HG03175 (cell line): ENCODE measurements around the gene CCNY.
A peak's percentile ranks its signal among the peaks of the same experiment; 100 is the strongest.

Experiments used
- ATAC-seq: cut with Tn5 transposase; IDR thresholded peaks from one replicate; pipeline ENCODE4 v1.9.1; 2021; ENCODE audit warnings: mild to moderate bottlenecking, moderate library complexity; ENCODE audit not compliant: unreplicated experiment

The CCNY gene

GRCh38 chr10:35379226-35380137 lies 43.2 kb downstream of the CCNY start:
- ATAC-seq = peak; percentile 82

- ATAC-seq = no peak
Measured at GRCh38 chr10:35382096-35382495, 45.8 kb downstream of the CCNY start.

GRCh38 chr10:35384265-35384868 lies 48.1 kb downstream of the CCNY start:
- no peak for ATAC-seq

- ATAC-seq = no peak
Measured at GRCh38 chr10:35386594-35387174, 50.4 kb downstream of the CCNY start.

GRCh38 chr10:35387768-35388167 lies 51.5 kb downstream of the CCNY start:
- ATAC-seq = no peak

- no peak for ATAC-seq
Measured at GRCh38 chr10:35388197-35388596, 51.9 kb downstream of the CCNY start.

- ATAC-seq = no peak
Measured at GRCh38 chr10:35388682-35389081, 52.4 kb downstream of the CCNY start.

- no peak for ATAC-seq
Measured at GRCh38 chr10:35390161-35390840, 54.0 kb downstream of the CCNY start.

- no peak for ATAC-seq
Measured at GRCh38 chr10:35390843-35391152, 54.5 kb downstream of the CCNY start.

GRCh38 chr10:35391153-35391953 lies 55.0 kb downstream of the CCNY start:
- ATAC-seq = no peak

- no peak for ATAC-seq
Measured at GRCh38 chr10:35391954-35392262, 55.6 kb downstream of the CCNY start.

- no peak for ATAC-seq
Measured at GRCh38 chr10:35392482-35393228, 56.3 kb downstream of the CCNY start.

GRCh38 chr10:35394411-35394851 lies 58.1 kb downstream of the CCNY start:
- no peak for ATAC-seq

- no peak for ATAC-seq
Measured at GRCh38 chr10:35394934-35395333, 58.6 kb downstream of the CCNY start.

GRCh38 chr10:35396560-35397434 lies 60.5 kb downstream of the CCNY start:
- ATAC-seq = no peak

GRCh38 chr10:35397953-35398352 lies 61.6 kb downstream of the CCNY start:
- ATAC-seq = no peak

GRCh38 chr10:35398355-35398754 lies 62.0 kb downstream of the CCNY start:
- no peak for ATAC-seq

- ATAC-seq = no peak
Measured at GRCh38 chr10:35398908-35399307, 62.6 kb downstream of the CCNY start.

- ATAC-seq = no peak
Measured at GRCh38 chr10:35399414-35400009, 63.2 kb downstream of the CCNY start.
